ENCODE results near the gene ADAMTS3.

Gene ADAMTS3

DNA sequence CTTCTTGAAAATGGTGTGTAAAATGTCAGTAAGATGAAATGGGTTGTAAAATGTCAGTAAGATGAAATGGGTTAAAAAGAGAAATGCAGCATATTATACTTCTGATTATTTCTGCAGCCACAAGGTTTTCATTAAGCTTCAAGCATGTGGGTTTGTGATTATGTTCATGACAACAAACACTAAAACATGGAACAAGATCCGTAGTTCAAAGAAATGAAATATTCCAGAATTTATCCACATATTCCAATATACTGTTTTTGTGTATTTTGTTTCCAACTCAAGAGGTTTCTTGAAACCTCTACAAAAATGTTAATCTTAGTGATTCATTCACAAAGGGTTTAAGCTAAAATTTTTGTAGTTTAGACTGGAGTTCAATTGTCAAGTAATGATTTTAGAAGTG is 84.0 kb downstream of the ADAMTS3 start:
- WGBS: no CpG with 5 or more reads among the region's 1 CpG
- Histone ChIP-seq H4K8ac (ENCODE audit: low read length) (no peak overlapping the region), H2AK5ac (ENCODE audit: low read length, severe bottlenecking) (no peak overlapping the region), H2AFZ (ENCODE audit: low read depth, low read length) (no peak overlapping the region), H3K4me2 (ENCODE audit: low read length, poor library complexity, severe bottlenecking) (no peak overlapping the region), H3K9ac (ENCODE audit: low read length) (no peak overlapping the region), H3K79me1 (replicated peaks; ENCODE audit: low read length, poor library complexity, severe bottlenecking) (no peaks in the 10 kb centered on the region), H3K36me3 (ENCODE audit: control insufficient read depth in 1 of 2, insufficient read depth in 2 of 2, low read depth in 1 of 2, low read length in 2 of 2) (no peaks in the 10 kb centered on the region), H2BK120ac (ENCODE audit: low read depth, low read length) (no peak overlapping the region), H3K27ac (ENCODE audit: low read length, poor library complexity, severe bottlenecking) (no peak overlapping the region), H2BK15ac (ENCODE audit: low read depth, poor library complexity, severe bottlenecking) (no peak overlapping the region), H2BK5ac (ENCODE audit: low read depth, low read length, poor library complexity, severe bottlenecking) (no peak overlapping the region), H4K91ac (ENCODE audit: low read length) (no peak overlapping the region), H3K14ac (ENCODE audit: low read length in 2 of 2) (no peak overlapping the region), H3K4me1 (ENCODE audit: control insufficient read depth, insufficient read depth, low read depth, low read length) (no peaks in the 10 kb centered on the region), H2BK12ac (ENCODE audit: low read length in 2 of 2) (no peak overlapping the region), H3K4me3 (ENCODE audit: insufficient read depth in 1 of 2, low read depth in 1 of 2, low read length in 2 of 2) (no peak overlapping the region), H3K9me3 (ENCODE audit: control insufficient read depth, low read length) (no peaks in the 10 kb centered on the region), H3K27me3 (ENCODE audit: control insufficient read depth in 1 of 2, insufficient read depth in 1 of 2, low read length in 2 of 2) (no peaks in the 10 kb centered on the region), H3K23ac (ENCODE audit: low read length in 2 of 2) (no peak overlapping the region), H3K18ac (ENCODE audit: low read depth in 1 of 2, low read length in 2 of 2) (no peak overlapping the region), H3K4ac (ENCODE audit: low read depth in 1 of 2, low read length in 2 of 2) (no peak overlapping the region)
- DNase-seq: no peak

DNA sequence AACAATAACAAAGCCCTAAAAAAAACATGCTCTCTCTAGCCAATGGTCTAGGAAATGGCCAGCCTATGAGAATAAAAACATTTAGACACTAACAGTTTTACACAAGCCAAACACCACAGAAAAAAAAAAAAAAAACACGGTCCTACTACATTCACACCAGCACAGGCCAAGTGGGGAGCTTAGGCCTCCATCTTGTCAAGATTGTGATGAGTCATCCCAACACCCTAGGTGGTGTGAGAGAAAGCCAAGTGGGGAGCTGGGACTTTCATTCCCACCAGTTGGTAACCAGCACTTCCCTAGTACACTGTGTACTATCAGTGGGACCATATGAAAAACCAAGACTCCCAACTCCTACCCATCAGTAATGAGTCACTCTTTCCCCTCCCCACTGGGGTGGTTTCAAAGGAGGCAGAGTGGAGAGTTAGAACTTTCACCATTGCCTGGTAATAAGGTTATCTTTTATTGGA is 95.6 kb downstream of the ADAMTS3 start:
- Histone ChIP-seq H2BK12ac (ENCODE audit: low read length in 2 of 2) (no peak overlapping the region), H3K79me1 (replicated peaks; ENCODE audit: low read length, poor library complexity, severe bottlenecking) (peaks cover 4% of the 10 kb centered on the region), H3K4me3 (ENCODE audit: insufficient read depth in 1 of 2, low read depth in 1 of 2, low read length in 2 of 2) (no peak overlapping the region), H3K27ac (ENCODE audit: low read length, poor library complexity, severe bottlenecking) (no peak overlapping the region), H3K36me3 (ENCODE audit: control insufficient read depth in 1 of 2, insufficient read depth in 2 of 2, low read depth in 1 of 2, low read length in 2 of 2) (no peaks in the 10 kb centered on the region), H4K91ac (ENCODE audit: low read length) (no peak overlapping the region), H2AFZ (ENCODE audit: low read depth, low read length) (no peak overlapping the region), H3K14ac (ENCODE audit: low read length in 2 of 2) (no peak overlapping the region), H3K27me3 (ENCODE audit: control insufficient read depth in 1 of 2, insufficient read depth in 1 of 2, low read length in 2 of 2) (no peaks in the 10 kb centered on the region), H2BK5ac (ENCODE audit: low read depth, low read length, poor library complexity, severe bottlenecking) (no peak overlapping the region), H3K18ac (ENCODE audit: low read depth in 1 of 2, low read length in 2 of 2) (no peak overlapping the region), H4K8ac (ENCODE audit: low read length) (no peak overlapping the region), H2AK5ac (ENCODE audit: low read length, severe bottlenecking) (no peak overlapping the region), H3K4me2 (ENCODE audit: low read length, poor library complexity, severe bottlenecking) (no peak overlapping the region), H3K23ac (ENCODE audit: low read length in 2 of 2) (no peak overlapping the region), H2BK15ac (ENCODE audit: low read depth, poor library complexity, severe bottlenecking) (no peak overlapping the region), H2BK120ac (ENCODE audit: low read depth, low read length) (no peak overlapping the region), H3K9ac (ENCODE audit: low read length) (no peak overlapping the region), H3K9me3 (ENCODE audit: control insufficient read depth, low read length) (no peaks in the 10 kb centered on the region), H3K4ac (ENCODE audit: low read depth in 1 of 2, low read length in 2 of 2) (no peak overlapping the region), H3K4me1 (ENCODE audit: control insufficient read depth, insufficient read depth, low read depth, low read length) (peaks cover 1% of the 10 kb centered on the region)
- DNase-seq: peak; percentile 4
- WGBS: no CpG with 5 or more reads among the region's 1 CpG

DNA sequence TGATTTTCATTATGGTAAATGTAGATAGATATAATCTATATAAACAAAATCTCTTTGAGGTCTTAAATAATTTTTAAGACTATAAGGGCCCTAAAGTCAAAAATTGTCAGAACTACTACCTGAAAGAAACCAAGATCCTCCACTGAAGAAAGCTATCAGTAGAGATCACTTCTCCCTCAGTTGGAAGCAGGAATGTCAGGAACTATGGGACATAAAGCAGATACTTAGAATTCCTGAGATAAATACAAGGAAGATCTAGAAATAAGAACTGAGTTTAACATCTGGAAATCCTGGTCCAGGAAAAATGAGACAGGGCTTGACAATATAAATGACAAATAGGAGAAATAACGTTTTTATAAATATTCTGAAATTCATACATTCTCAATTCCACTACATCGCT is 97.2 kb downstream of the ADAMTS3 start:
- Histone ChIP-seq H3K4me2 (ENCODE audit: low read length, poor library complexity, severe bottlenecking) (no peak overlapping the region), H3K36me3 (ENCODE audit: control insufficient read depth in 1 of 2, insufficient read depth in 2 of 2, low read depth in 1 of 2, low read length in 2 of 2) (no peaks in the 10 kb centered on the region), H2BK120ac (ENCODE audit: low read depth, low read length) (no peak overlapping the region), H2AFZ (ENCODE audit: low read depth, low read length) (no peak overlapping the region), H2BK15ac (ENCODE audit: low read depth, poor library complexity, severe bottlenecking) (no peak overlapping the region), H4K91ac (ENCODE audit: low read length) (no peak overlapping the region), H3K4me3 (ENCODE audit: insufficient read depth in 1 of 2, low read depth in 1 of 2, low read length in 2 of 2) (no peak overlapping the region), H4K8ac (ENCODE audit: low read length) (no peak overlapping the region), H3K14ac (ENCODE audit: low read length in 2 of 2) (no peak overlapping the region), H3K27ac (ENCODE audit: low read length, poor library complexity, severe bottlenecking) (no peak overlapping the region), H3K23ac (ENCODE audit: low read length in 2 of 2) (no peak overlapping the region), H3K9ac (ENCODE audit: low read length) (no peak overlapping the region), H2AK5ac (ENCODE audit: low read length, severe bottlenecking) (no peak overlapping the region), H3K4ac (ENCODE audit: low read depth in 1 of 2, low read length in 2 of 2) (no peak overlapping the region), H3K79me1 (replicated peaks; ENCODE audit: low read length, poor library complexity, severe bottlenecking) (peaks cover 6% of the 10 kb centered on the region), H2BK5ac (ENCODE audit: low read depth, low read length, poor library complexity, severe bottlenecking) (no peak overlapping the region), H3K4me1 (ENCODE audit: control insufficient read depth, insufficient read depth, low read depth, low read length) (peaks cover 1% of the 10 kb centered on the region), H3K9me3 (ENCODE audit: control insufficient read depth, low read length) (no peaks in the 10 kb centered on the region), H2BK12ac (ENCODE audit: low read length in 2 of 2) (no peak overlapping the region), H3K18ac (ENCODE audit: low read depth in 1 of 2, low read length in 2 of 2) (no peak overlapping the region), H3K27me3 (ENCODE audit: control insufficient read depth in 1 of 2, insufficient read depth in 1 of 2, low read length in 2 of 2) (no peaks in the 10 kb centered on the region)
- DNase-seq: no peak
- 79% methylated on average over 2 of the region's 2 CpGs for WGBS

DNA sequence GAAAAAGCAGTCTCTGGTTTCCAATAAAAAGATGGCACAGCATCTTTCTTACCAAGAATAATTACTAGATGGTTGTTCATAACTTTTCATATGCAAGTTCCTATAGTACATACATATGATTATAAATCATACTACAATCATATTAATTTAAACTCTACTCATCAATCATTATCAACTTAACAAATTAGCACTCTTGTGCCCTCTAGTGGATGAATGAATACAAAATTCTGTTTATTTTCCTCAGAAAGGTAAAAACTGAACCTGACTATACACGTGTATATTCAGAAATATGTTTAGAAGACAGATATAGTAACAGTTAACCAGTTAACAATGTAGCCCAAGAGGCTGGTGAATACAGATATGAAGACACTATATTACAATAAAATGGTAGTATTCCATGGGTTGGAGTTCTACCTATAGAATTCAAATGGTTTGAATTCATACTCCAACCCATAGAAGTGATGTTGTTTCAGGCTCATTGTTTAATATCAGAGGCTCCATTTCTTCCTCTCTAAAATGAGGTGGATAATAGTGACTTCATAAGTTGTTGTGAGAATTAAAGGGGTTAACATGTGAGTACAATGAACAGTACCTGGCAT is 100.0 kb downstream of the ADAMTS3 start:
- Histone ChIP-seq H2AFZ (ENCODE audit: low read depth, low read length) (no peak overlapping the region), H3K23ac (ENCODE audit: low read length in 2 of 2) (no peak overlapping the region), H2BK5ac (ENCODE audit: low read depth, low read length, poor library complexity, severe bottlenecking) (no peak overlapping the region), H2BK15ac (ENCODE audit: low read depth, poor library complexity, severe bottlenecking) (no peak overlapping the region), H3K79me1 (replicated peaks; ENCODE audit: low read length, poor library complexity, severe bottlenecking) (peaks cover 6% of the 10 kb centered on the region), H3K27ac (ENCODE audit: low read length, poor library complexity, severe bottlenecking) (no peak overlapping the region), H4K8ac (ENCODE audit: low read length) (no peak overlapping the region), H3K27me3 (ENCODE audit: control insufficient read depth in 1 of 2, insufficient read depth in 1 of 2, low read length in 2 of 2) (no peaks in the 10 kb centered on the region), H3K4me3 (ENCODE audit: insufficient read depth in 1 of 2, low read depth in 1 of 2, low read length in 2 of 2) (no peak overlapping the region), H2BK12ac (ENCODE audit: low read length in 2 of 2) (no peak overlapping the region), H3K4ac (ENCODE audit: low read depth in 1 of 2, low read length in 2 of 2) (no peak overlapping the region), H3K36me3 (ENCODE audit: control insufficient read depth in 1 of 2, insufficient read depth in 2 of 2, low read depth in 1 of 2, low read length in 2 of 2) (no peaks in the 10 kb centered on the region), H2AK5ac (ENCODE audit: low read length, severe bottlenecking) (no peak overlapping the region), H3K4me1 (ENCODE audit: control insufficient read depth, insufficient read depth, low read depth, low read length) (peaks cover 1% of the 10 kb centered on the region), H3K14ac (ENCODE audit: low read length in 2 of 2) (no peak overlapping the region), H3K4me2 (ENCODE audit: low read length, poor library complexity, severe bottlenecking) (no peak overlapping the region), H4K91ac (ENCODE audit: low read length) (no peak overlapping the region), H2BK120ac (ENCODE audit: low read depth, low read length) (no peak overlapping the region), H3K9me3 (ENCODE audit: control insufficient read depth, low read length) (no peaks in the 10 kb centered on the region), H3K9ac (ENCODE audit: low read length) (no peak overlapping the region), H3K18ac (ENCODE audit: low read depth in 1 of 2, low read length in 2 of 2) (no peak overlapping the region)
- peak; percentile 28 for DNase-seq
- no CpG with 5 or more reads among the region's 1 CpG for WGBS
